Activated effector memory CD4-positive, alpha-beta T cell treated with anti-CD3 and anti-CD28 coated beads, Interleukin-2, amount 50 U/mL, for 16 hours (primary cell): ENCODE results near the gene DDX18.
A peak's percentile ranks its signal among the peaks of the same experiment; 100 is the strongest.

Experiments used
- DNase-seq: peaks from one replicate; pipeline ENCODE4 v3.0.0-alpha.2; 2020

The DDX18 gene

GRCh38 chr2:117835990-117836760, 21.7 kb downstream of the DDX18 start:
- peak; percentile 79 for DNase-seq

- no peak for DNase-seq
Observed at GRCh38 chr2:117845304-117845703, 30.8 kb downstream of the DDX18 start.

GRCh38 chr2:117850015-117850414, 35.5 kb downstream of the DDX18 start:
- no peak for DNase-seq

GRCh38 chr2:117850461-117850860, 36.0 kb downstream of the DDX18 start:
- no peak for DNase-seq

- DNase-seq: no peak
Observed at GRCh38 chr2:117851969-117852368, 37.5 kb downstream of the DDX18 start.

GRCh38 chr2:117853316-117853715, 38.8 kb downstream of the DDX18 start:
- DNase-seq: no peak

- DNase-seq: no peak
Observed at GRCh38 chr2:117853873-117854272, 39.4 kb downstream of the DDX18 start.

- DNase-seq: no peak
Observed at GRCh38 chr2:117854610-117855009, 40.1 kb downstream of the DDX18 start.

- no peak for DNase-seq
Observed at GRCh38 chr2:117855886-117856285, 41.4 kb downstream of the DDX18 start.

- DNase-seq: no peak
Observed at GRCh38 chr2:117856415-117857210, 42.1 kb downstream of the DDX18 start.

GRCh38 chr2:117858336-117858735, 43.8 kb downstream of the DDX18 start:
- DNase-seq: no peak

GRCh38 chr2:117858892-117859531, 44.5 kb downstream of the DDX18 start:
- no peak for DNase-seq

- DNase-seq: no peak
Observed at GRCh38 chr2:117859532-117859911, 45.0 kb downstream of the DDX18 start.

GRCh38 chr2:117859924-117860647, 45.6 kb downstream of the DDX18 start:
- no peak for DNase-seq

GRCh38 chr2:117862459-117862858, 48.0 kb downstream of the DDX18 start:
- DNase-seq: no peak

GRCh38 chr2:117875786-117876185, 61.3 kb downstream of the DDX18 start:
- DNase-seq: no peak

- no peak for DNase-seq
Observed at GRCh38 chr2:117879003-117879402, 64.5 kb downstream of the DDX18 start.
